ENCODE measurements around the gene AKIRIN2.
"Not testable (repeated sequence)": the region's sequence is repeated elsewhere in the genome, so short reads cannot be mapped to it uniquely, and the experiment has no call there.

GRCh38 chr6:87687893-87688292, 14.1 kb downstream of the AKIRIN2 start:
- TF ChIP-seq POLR2A (IDR thresholded peaks at IDR 0.05; ENCODE audit: low read length); GATA1 (IDR thresholded peaks at IDR 0.05; ENCODE audit: low read depth, low read length): not testable (repeated sequence)
